Superior temporal gyrus (tissue), 1 donor: ENCODE data around the gene GSTT4.
"Not testable (repeated sequence)": the region's sequence is repeated elsewhere in the genome, so short reads cannot be mapped to it uniquely, and the experiment has no call there.

Experiments
- DNase-seq: peaks from one replicate; pipeline ENCODE4 v3.0.0-alpha.2; 2016; ENCODE audit errors: extremely low spot score

GSTT4 gene

GRCh38 chr22:23953485-23953884, 51.8 kb downstream of the GSTT4 start:
- DNase-seq: not testable (repeated sequence)

DNA sequence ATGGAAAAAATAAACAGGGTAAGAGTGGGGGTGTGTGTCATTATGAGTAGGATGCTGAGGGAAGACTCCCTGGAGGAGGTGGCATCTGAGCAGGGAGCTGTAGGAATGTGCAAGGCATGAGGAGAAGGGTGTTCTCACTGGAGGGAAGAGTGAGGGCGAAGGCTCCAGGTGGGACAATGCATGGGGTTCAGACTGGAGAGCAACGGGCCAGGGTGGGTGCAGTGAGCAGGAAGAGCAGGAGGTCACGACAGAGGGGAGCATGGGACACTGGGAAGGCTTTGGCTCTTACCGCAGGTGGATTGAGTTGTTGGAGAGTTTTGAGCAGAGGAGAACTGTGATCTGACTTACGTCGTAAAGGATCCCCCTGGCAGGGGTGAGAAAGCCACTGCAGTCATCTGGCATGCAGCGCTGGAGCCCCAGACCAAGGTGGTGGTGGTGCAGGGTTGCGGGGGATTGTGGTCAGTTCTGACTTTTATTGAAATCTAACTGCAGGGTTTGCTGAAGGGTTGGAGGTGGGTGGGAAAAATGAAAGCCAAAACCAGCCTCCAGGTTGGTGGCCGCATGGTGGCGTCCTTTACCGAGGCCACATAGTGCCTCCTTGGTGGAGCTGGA, 52.4 kb downstream of the GSTT4 start:
- DNase-seq: not testable (repeated sequence)

DNA sequence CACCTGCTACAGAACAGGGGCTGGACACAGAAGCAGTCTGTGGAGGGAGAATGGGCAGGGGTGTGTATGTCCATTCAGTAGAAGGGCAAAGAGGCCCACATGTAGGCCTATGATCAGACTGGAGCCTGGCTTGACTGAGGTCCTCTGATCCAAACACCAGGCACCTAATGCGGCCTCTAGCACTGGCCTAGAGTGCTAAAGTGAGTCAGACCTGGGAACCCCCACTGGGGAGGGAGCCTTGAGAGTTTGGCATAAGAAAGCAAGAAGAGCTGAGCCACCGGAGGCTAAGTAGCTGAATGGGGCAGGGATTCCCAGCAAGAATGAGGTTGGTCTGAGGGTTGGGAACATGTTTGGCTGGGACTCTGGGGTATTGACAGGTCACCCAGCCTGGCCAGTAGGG, 53.9 kb downstream of the GSTT4 start:
- not testable (repeated sequence) for DNase-seq

DNA sequence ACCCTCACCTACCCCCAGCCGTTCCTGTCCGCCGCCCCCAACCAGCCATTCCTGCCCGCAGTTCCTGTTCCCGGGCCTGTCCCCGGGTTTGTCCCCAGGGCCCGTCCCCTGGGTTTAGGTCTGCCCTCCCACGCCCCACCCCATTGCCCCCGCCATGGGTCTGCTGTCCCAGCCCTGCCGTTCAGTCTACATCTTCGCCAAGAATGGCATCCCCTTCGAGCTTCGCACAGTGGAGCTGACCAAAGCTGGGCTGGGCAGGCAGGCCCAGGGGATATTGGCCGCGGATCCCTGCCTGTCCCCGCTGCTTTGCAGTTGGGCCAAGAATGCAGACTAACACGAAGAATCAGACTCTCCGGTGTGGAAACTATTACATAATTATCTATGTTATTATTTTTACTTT, 55.5 kb downstream of the GSTT4 start:
- not testable (repeated sequence) for DNase-seq
